GM23338 (cell line): Measurements from ENCODE around the gene EPHB3. TPM values are rescaled to one million over a fixed set of nuclear protein-coding genes. Genes with fewer than 3 reads are reported as not detected.

Experiments
- ATAC-seq: fragments of 200-7000 bp; cut with Tn5 transposase; 3 replicates; pipeline ENCODE4 v1.9.1; 2020
- DNase-seq: peaks from one replicate; pipeline ENCODE4 v3.0.0-alpha.2; 2015; ENCODE audit warnings: low spot score
- H2AFZ ChIP-seq: fragments of 200-600 bp; sonication (generic); 2 replicates; pipeline ENCODE4 v1.8.0; 2016; ENCODE audit warnings: antibody characterized with exemption, mild to moderate bottlenecking, moderate library complexity
- H3F3A ChIP-seq: fragments of 200-600 bp; sonication (generic); replicated peaks from 2 replicates; pipeline ENCODE4 v1.8.0; 2017; ENCODE audit warnings: antibody characterized with exemption, mixed run types, low read depth
- H3K27ac ChIP-seq: fragments of 200-600 bp; sonication (generic); 2 replicates; pipeline ENCODE4 v1.6.1; 2016; ENCODE audit warnings: low read depth
- H3K27me3 ChIP-seq: fragments of 200-600 bp; sonication (generic); 2 replicates; pipeline ENCODE4 v1.8.0; 2016; ENCODE audit warnings: mild to moderate bottlenecking, mixed run types, moderate library complexity; ENCODE audit not compliant: insufficient read depth
- H3K36me3 ChIP-seq: fragments of 200-600 bp; sonication (generic); 2 replicates; pipeline ENCODE4 v1.8.0; 2016; ENCODE audit warnings: mild to moderate bottlenecking; ENCODE audit not compliant: insufficient read depth
- H3K4me1 ChIP-seq: fragments of 200-600 bp; sonication (generic); 2 replicates; pipeline ENCODE4 v1.8.0; 2016; ENCODE audit warnings: mild to moderate bottlenecking, moderate library complexity; ENCODE audit not compliant: insufficient read depth
- H3K4me2 ChIP-seq: fragments of 200-600 bp; sonication (generic); 2 replicates; pipeline ENCODE4 v1.7.1; 2017; ENCODE audit warnings: mixed run types
- H3K4me3 ChIP-seq: fragments of 200-600 bp; sonication (generic); 2 replicates; pipeline ENCODE4 v1.6.1; 2016; ENCODE audit warnings: mixed run types
- H3K79me2 ChIP-seq: fragments of 200-600 bp; sonication (generic); replicated peaks from 2 replicates; pipeline ENCODE4 v1.8.0; 2017; ENCODE audit warnings: mild to moderate bottlenecking; ENCODE audit not compliant: insufficient read depth
- H3K9me2 ChIP-seq: fragments of 200-600 bp; sonication (generic); 2 replicates; pipeline ENCODE4 v1.8.0; 2017; ENCODE audit not compliant: insufficient read depth
- H4K20me1 ChIP-seq: fragments of 200-600 bp; sonication (generic); replicated peaks from 2 replicates; pipeline ENCODE4 v1.8.0; 2017; ENCODE audit warnings: mild to moderate bottlenecking; ENCODE audit not compliant: insufficient read depth
- H3K27ac Mint-ChIP-seq: 2 replicates; pipeline ENCODE4 v1.8.0; 2020; ENCODE audit warnings: inconsistent platforms, mild to moderate bottlenecking, moderate library complexity, mixed read lengths
- H3K27me3 Mint-ChIP-seq: 3 replicates; pipeline ENCODE4 v1.8.0; 2022; ENCODE audit warnings: low read depth, mild to moderate bottlenecking, moderate library complexity, mixed read lengths, inconsistent platforms; ENCODE audit not compliant: insufficient read depth, poor library complexity
- H3K36me3 Mint-ChIP-seq: 3 replicates; pipeline ENCODE4 v1.8.0; 2021; ENCODE audit warnings: low read depth, mild to moderate bottlenecking, inconsistent platforms, moderate library complexity, mixed read lengths
- H3K4me1 Mint-ChIP-seq: 3 replicates; pipeline ENCODE4 v1.8.0; 2020; ENCODE audit warnings: mild to moderate bottlenecking, inconsistent platforms, mixed read lengths
- H3K4me3 Mint-ChIP-seq: 3 replicates; pipeline ENCODE4 v1.8.0; 2021; ENCODE audit warnings: moderate library complexity, mild to moderate bottlenecking, inconsistent platforms, mixed read lengths
- H3K9me3 Mint-ChIP-seq: 3 replicates; pipeline ENCODE4 v1.8.0; 2020; ENCODE audit warnings: moderate library complexity, mild to moderate bottlenecking, inconsistent platforms, mixed read lengths
- EZH2 ChIP-seq: fragments of 200-600 bp; sonication (generic); IDR thresholded peaks from one replicate; pipeline ENCODE4 v1.8.0; 2017; ENCODE audit warnings: antibody characterized with exemption, mild to moderate bottlenecking, low read depth; ENCODE audit not compliant: unreplicated experiment
- POLR2AphosphoS5 ChIP-seq: IDR thresholded peaks from 2 replicates; pipeline ENCODE4 v1.6.1; 2016; ENCODE audit warnings: antibody characterized with exemption, low read depth
- REST ChIP-seq: IDR thresholded peaks from one replicate; pipeline ENCODE4 v1.6.1; 2018; ENCODE audit warnings: antibody characterized with exemption; ENCODE audit not compliant: unreplicated experiment
- ZNF462 ChIP-seq: fragments of 250-450 bp; sonication (Bioruptor Pico); IDR thresholded peaks from 2 replicates; pipeline ENCODE4 v1.5.0; 2020; ENCODE audit warnings: mild to moderate bottlenecking, moderate library complexity
- polyA plus RNA-seq: library from polyadenylated mRNA; unstranded; fragments of >200 nt; fragmentation: Nextera tagmentation; extraction: Ambion mirVana; gene quantifications from 2 replicates; pipeline ENCODE4 v1.2.1, GENCODE V29; 2016
- total RNA-seq: library from RNA; depleted of rRNA; stranded (reverse); fragments of >200 nt; shearing (Covaris generic); gene quantifications from 2 replicates; pipeline ENCODE4 v1.2.3, GENCODE V29; 2014

Gene EPHB3
- total and polyA plus RNA-seq, 2 experiments from 2014 or later: 0.57 to 2.0 TPM

GRCh38 chr3:184563561-184563925 is 2.0 kb downstream of the EPHB3 start (continued):
- TF ChIP-seq ZNF462 (CRISPR knock-in tag): no peak
- TF ChIP-seq POLR2AphosphoS5: no peak

- Histone ChIP-seq H3K27ac (no peak overlapping the region), H3K27me3 (peaks cover 94% of the 10 kb centered on the region), H4K20me1 (peaks cover 19% of the 10 kb centered on the region), H3K79me2 (no peaks in the 10 kb centered on the region), H3K36me3 (no peaks in the 10 kb centered on the region), H3K9me2 (no peaks in the 10 kb centered on the region), H3K4me1 (peaks cover 47% of the 10 kb centered on the region), H3K4me2 (peak overlapping the region; percentile 58), H3K4me3 (0 out of 2 replicates have a peak overlapping the region, but pooled peaks have one; percentile 28), H2AFZ (no peak overlapping the region), H3F3A (0 out of 2 replicates have a peak, but pooled peaks cover 3% of the 10 kb centered on the region)
- Mint-ChIP-seq H3K9me3 (no peaks in the 10 kb centered on the region; the same call in 2 of the 3 replicates), H3K27me3 (peaks cover 93% of the 10 kb centered on the region), H3K4me1 (peaks cover 59% of the 10 kb centered on the region), H3K36me3 (no peaks in the 10 kb centered on the region), H3K4me3 (peak overlapping the region; percentile 53), H3K27ac (no peak overlapping the region)
- TF ChIP-seq EZH2 (peak; percentile 57), REST (no peak)
- ATAC-seq (peak; percentile 4), DNase-seq (no peak)
Observed at GRCh38 chr3:184563941-184564684, 2.5 kb downstream of the EPHB3 start.
